H1 (cell line): ENCODE results near the gene KCNMB2. TPM values are rescaled to one million over a fixed set of nuclear protein-coding genes. Genes with fewer than 3 reads are reported as not detected.

ENCODE experiments used
- BACH1 ChIP-seq: IDR thresholded peaks from 2 replicates; pipeline ENCODE4 v1.6.1; 2012; ENCODE audit warnings: low read length, improper control_type of control experiment
- EP300 ChIP-seq, 2 experiments: IDR thresholded peaks; 1 replicate in 1 of 2; 2 replicates in 1 of 2; pipeline ENCODE4 v1.6.1; 2011 to 2012; ENCODE audit warnings: low read depth in 2 of 2, low read length in 2 of 2, mild to moderate bottlenecking in 2 of 2, borderline replicate concordance in 1 of 2, inconsistent platforms in 1 of 2, moderate library complexity in 1 of 2
- JUND ChIP-seq: IDR thresholded peaks from 2 replicates; pipeline ENCODE4 v1.6.1; 2011; ENCODE audit warnings: mild to moderate bottlenecking, improper control_type of control experiment, low read length
- MAFK ChIP-seq: IDR thresholded peaks from 2 replicates; pipeline ENCODE4 v1.6.1; 2012; ENCODE audit warnings: low read depth, mild to moderate bottlenecking, improper control_type of control experiment, low read length
- NRF1 ChIP-seq: IDR thresholded peaks from 2 replicates; pipeline ENCODE4 v1.6.1; 2011; ENCODE audit warnings: mild to moderate bottlenecking, low read depth, low read length, improper control_type of control experiment
- SIX5 ChIP-seq: IDR thresholded peaks from 2 replicates; pipeline ENCODE4 v1.6.1; 2011; ENCODE audit warnings: mild to moderate bottlenecking, low read depth, low read length
- TAF7 ChIP-seq: optimal IDR thresholded peaks from 2 replicates; pipeline ENCODE3; 2011; ENCODE audit warnings: low read depth, mild to moderate bottlenecking, inconsistent platforms, low read length, moderate library complexity, borderline replicate concordance
- TBP ChIP-seq: IDR thresholded peaks from 2 replicates; pipeline ENCODE4 v1.6.1; 2011; ENCODE audit warnings: low read depth, low read length, improper control_type of control experiment
- TEAD4 ChIP-seq: IDR thresholded peaks from 2 replicates; pipeline ENCODE4 v1.6.1; 2012; ENCODE audit warnings: low read depth, low read length, inconsistent platforms, mixed read lengths
- ZNF274 ChIP-seq: IDR thresholded peaks from 2 replicates; pipeline ENCODE4 v1.7.0; 2012; ENCODE audit warnings: low read length, borderline replicate concordance; ENCODE audit errors: extremely low read depth
- polyA plus RNA-seq, 7 experiments: library from polyadenylated mRNA; depleted of rRNA in 3 of 7; stranded (reverse) in 5 of 7; unstranded in 2 of 7; fragments of >200 nt in 5 of 7; fragments of 200-250 nt in 2 of 7; gene quantifications; 1 replicate in 5 of 7; 2 replicates in 1 of 7; 4 replicates in 1 of 7; pipeline versions ENCODE4 v1.2.1 to v1.2.3, GENCODE V29; 2011 to 2013; ENCODE audit warnings: missing spikeins in 2 of 7, mixed read lengths in 2 of 7
- total RNA-seq: library from RNA; stranded (reverse); fragmentation: NEBNext Ultra II Directional; extraction: Animal tissue kit (Norgen Biotek cat#: 25700); gene quantifications from 2 replicates; pipeline ENCODE4 v1.2.1, GENCODE V29; 2021
- TF ChIP-seq, protein P1 (sequence below): fragments of 300-600 bp; sonication (generic); IDR thresholded peaks from 2 replicates; pipeline ENCODE4 v1.7.1; 2012; ENCODE audit warnings: low read length, moderate library complexity, mild to moderate bottlenecking, inconsistent platforms; ENCODE audit not compliant: insufficient replicate concordance

KCNMB2 gene
- total and polyA plus RNA-seq, 2 of the 8 experiments (the other 6 are each of a cell fraction or from before 2014, with no cell fraction given) = not detected

DNA sequence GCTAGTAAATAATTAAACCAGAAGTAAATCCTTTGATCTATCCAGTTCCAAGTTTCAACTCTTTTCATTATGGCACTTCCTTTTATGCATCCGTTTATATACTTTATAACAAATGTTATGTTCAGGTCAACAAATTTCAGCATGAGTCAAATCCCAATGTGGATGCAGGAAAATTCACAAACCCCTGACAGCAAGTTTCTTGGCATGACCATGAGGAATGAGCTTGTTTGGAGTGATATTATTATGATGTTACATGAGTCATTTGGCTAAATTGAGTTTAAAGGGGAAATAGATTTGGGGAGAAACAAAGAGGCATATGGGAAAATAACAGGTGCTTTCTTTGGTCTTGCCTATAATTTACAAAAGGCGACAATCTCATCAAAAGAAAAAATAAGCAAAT lies 32.1 kb upstream of the KCNMB2 start (continued):
- TF ChIP-seq, protein P1, sequence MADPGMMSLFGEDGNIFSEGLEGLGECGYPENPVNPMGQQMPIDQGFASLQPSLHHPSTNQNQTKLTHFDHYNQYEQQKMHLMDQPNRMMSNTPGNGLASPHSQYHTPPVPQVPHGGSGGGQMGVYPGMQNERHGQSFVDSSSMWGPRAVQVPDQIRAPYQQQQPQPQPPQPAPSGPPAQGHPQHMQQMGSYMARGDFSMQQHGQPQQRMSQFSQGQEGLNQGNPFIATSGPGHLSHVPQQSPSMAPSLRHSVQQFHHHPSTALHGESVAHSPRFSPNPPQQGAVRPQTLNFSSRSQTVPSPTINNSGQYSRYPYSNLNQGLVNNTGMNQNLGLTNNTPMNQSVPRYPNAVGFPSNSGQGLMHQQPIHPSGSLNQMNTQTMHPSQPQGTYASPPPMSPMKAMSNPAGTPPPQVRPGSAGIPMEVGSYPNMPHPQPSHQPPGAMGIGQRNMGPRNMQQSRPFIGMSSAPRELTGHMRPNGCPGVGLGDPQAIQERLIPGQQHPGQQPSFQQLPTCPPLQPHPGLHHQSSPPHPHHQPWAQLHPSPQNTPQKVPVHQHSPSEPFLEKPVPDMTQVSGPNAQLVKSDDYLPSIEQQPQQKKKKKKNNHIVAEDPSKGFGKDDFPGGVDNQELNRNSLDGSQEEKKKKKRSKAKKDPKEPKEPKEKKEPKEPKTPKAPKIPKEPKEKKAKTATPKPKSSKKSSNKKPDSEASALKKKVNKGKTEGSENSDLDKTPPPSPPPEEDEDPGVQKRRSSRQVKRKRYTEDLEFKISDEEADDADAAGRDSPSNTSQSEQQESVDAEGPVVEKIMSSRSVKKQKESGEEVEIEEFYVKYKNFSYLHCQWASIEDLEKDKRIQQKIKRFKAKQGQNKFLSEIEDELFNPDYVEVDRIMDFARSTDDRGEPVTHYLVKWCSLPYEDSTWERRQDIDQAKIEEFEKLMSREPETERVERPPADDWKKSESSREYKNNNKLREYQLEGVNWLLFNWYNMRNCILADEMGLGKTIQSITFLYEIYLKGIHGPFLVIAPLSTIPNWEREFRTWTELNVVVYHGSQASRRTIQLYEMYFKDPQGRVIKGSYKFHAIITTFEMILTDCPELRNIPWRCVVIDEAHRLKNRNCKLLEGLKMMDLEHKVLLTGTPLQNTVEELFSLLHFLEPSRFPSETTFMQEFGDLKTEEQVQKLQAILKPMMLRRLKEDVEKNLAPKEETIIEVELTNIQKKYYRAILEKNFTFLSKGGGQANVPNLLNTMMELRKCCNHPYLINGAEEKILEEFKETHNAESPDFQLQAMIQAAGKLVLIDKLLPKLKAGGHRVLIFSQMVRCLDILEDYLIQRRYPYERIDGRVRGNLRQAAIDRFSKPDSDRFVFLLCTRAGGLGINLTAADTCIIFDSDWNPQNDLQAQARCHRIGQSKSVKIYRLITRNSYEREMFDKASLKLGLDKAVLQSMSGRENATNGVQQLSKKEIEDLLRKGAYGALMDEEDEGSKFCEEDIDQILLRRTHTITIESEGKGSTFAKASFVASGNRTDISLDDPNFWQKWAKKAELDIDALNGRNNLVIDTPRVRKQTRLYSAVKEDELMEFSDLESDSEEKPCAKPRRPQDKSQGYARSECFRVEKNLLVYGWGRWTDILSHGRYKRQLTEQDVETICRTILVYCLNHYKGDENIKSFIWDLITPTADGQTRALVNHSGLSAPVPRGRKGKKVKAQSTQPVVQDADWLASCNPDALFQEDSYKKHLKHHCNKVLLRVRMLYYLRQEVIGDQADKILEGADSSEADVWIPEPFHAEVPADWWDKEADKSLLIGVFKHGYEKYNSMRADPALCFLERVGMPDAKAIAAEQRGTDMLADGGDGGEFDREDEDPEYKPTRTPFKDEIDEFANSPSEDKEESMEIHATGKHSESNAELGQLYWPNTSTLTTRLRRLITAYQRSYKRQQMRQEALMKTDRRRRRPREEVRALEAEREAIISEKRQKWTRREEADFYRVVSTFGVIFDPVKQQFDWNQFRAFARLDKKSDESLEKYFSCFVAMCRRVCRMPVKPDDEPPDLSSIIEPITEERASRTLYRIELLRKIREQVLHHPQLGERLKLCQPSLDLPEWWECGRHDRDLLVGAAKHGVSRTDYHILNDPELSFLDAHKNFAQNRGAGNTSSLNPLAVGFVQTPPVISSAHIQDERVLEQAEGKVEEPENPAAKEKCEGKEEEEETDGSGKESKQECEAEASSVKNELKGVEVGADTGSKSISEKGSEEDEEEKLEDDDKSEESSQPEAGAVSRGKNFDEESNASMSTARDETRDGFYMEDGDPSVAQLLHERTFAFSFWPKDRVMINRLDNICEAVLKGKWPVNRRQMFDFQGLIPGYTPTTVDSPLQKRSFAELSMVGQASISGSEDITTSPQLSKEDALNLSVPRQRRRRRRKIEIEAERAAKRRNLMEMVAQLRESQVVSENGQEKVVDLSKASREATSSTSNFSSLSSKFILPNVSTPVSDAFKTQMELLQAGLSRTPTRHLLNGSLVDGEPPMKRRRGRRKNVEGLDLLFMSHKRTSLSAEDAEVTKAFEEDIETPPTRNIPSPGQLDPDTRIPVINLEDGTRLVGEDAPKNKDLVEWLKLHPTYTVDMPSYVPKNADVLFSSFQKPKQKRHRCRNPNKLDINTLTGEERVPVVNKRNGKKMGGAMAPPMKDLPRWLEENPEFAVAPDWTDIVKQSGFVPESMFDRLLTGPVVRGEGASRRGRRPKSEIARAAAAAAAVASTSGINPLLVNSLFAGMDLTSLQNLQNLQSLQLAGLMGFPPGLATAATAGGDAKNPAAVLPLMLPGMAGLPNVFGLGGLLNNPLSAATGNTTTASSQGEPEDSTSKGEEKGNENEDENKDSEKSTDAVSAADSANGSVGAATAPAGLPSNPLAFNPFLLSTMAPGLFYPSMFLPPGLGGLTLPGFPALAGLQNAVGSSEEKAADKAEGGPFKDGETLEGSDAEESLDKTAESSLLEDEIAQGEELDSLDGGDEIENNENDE = no peak
- TF ChIP-seq SIX5 (no peak), TBP (no peak), BACH1 (no peak), MAFK (no peak), EP300 (IDR thresholded peaks at IDR 0.05; ENCODE audit: borderline replicate concordance in 1 of 2, low read depth in 2 of 2, low read length in 2 of 2) (no peak), ZNF274 (no peak), TEAD4 (no peak), NRF1 (no peak), TAF7 (no peak), JUND (no peak)
